ENCODE data around the gene ECT2L. TPM values are rescaled to one million over a fixed set of nuclear protein-coding genes. Genes with fewer than 3 reads are reported as not detected.
A peak's percentile ranks its signal among the peaks of the same experiment; 100 is the strongest.

Gene ECT2L
- total RNA-seq, result 1.6 TPM
- long read RNA-seq, partial matches to known transcripts, result 0 of 8 reads
- long read RNA-seq, other reads (novel, unspliced or antisense), result 8 of 8 reads

- Histone ChIP-seq H3K36me3 (peaks cover 21% of the 10 kb centered on the region), H3K9me3 (replicated peaks) (no peaks in the 10 kb centered on the region), H3K27me3 (ENCODE audit: low read depth) (no peaks in the 10 kb centered on the region), H3K4me3 (peak within 1 kb of the TSS; percentile 65), H3K4me1 (peaks cover 21% of the 10 kb centered on the region), H3K27ac (replicated peaks) (peak within 1 kb of the TSS; percentile 85)
- intact Hi-C loops (cut with micrococcal nuclease), result no loop called here
- no peak for TF ChIP-seq CTCF (IDR thresholded peaks at IDR 0.05; ENCODE audit: borderline replicate concordance)
- peak; percentile 86 for DNase-seq
Measured at GRCh38 chr6:138795809-138796603, at the start of gene ECT2L. Gene ECT2L, plus strand, starts transcription at chr6:138796087. Its CDS starts 17,188 bp downstream, at chr6:138813275.

GRCh38 chr6:138752017-138752416 lies 43.9 kb upstream of the ECT2L start:
- Histone ChIP-seq H3K9me3 (replicated peaks) (no peaks in the 10 kb centered on the region), H3K36me3 (no peaks in the 10 kb centered on the region), H3K27me3 (ENCODE audit: low read depth) (no peaks in the 10 kb centered on the region), H3K27ac (replicated peaks) (no peak overlapping the region), H3K4me3 (no peak overlapping the region), H3K4me1 (peaks cover 2% of the 10 kb centered on the region)
- intact Hi-C loops (cut with micrococcal nuclease), result no loop called here
- TF ChIP-seq CTCF (IDR thresholded peaks at IDR 0.05; ENCODE audit: borderline replicate concordance), result no peak
- DNase-seq, result no peak

GRCh38 chr6:138757136-138757535 lies 38.8 kb upstream of the ECT2L start:
- TF ChIP-seq CTCF (IDR thresholded peaks at IDR 0.05; ENCODE audit: borderline replicate concordance), result no peak
- Histone ChIP-seq H3K9me3 (replicated peaks) (no peaks in the 10 kb centered on the region), H3K36me3 (no peaks in the 10 kb centered on the region), H3K27ac (replicated peaks) (no peak overlapping the region), H3K4me3 (no peak overlapping the region), H3K27me3 (ENCODE audit: low read depth) (no peaks in the 10 kb centered on the region), H3K4me1 (peaks cover 5% of the 10 kb centered on the region)
- intact Hi-C loops (cut with micrococcal nuclease), result no loop called here
- DNase-seq, result no peak

- DNase-seq, result no peak
- no peaks in the 10 kb centered on the region for H3K4me1 ChIP-seq
- no peaks in the 10 kb centered on the region for H3K9me3 ChIP-seq (replicated peaks)
- intact Hi-C loops (cut with micrococcal nuclease), result loop anchor here (5.0 kb wide), 2 partner anchors 69 to 174 kb away; no protein-coding TSS in a partner anchor
- no peaks in the 10 kb centered on the region for H3K36me3 ChIP-seq
- no peaks in the 10 kb centered on the region for H3K27me3 ChIP-seq (ENCODE audit: low read depth)
- no peak overlapping the region for H3K4me3 ChIP-seq
- no peak overlapping the region for H3K27ac ChIP-seq (replicated peaks)
- peak; percentile 79 for TF ChIP-seq CTCF (IDR thresholded peaks at IDR 0.05; ENCODE audit: borderline replicate concordance)
Measured at GRCh38 chr6:138765896-138766655, 29.8 kb upstream of the ECT2L start.

- intact Hi-C loops (cut with micrococcal nuclease), result loop anchor here (5.0 kb wide), 2 partner anchors 72 to 177 kb away; no protein-coding TSS in a partner anchor
Measured at GRCh38 chr6:138769102-138769676, 26.7 kb upstream of the ECT2L start.

More at GRCh38 chr6:138769102-138769676, 26.7 kb upstream of the ECT2L start:
- no peak for DNase-seq
- H3K36me3 ChIP-seq, result no peaks in the 10 kb centered on the region
- no peak overlapping the region for H3K27ac ChIP-seq (replicated peaks)
- no peaks in the 10 kb centered on the region for H3K9me3 ChIP-seq (replicated peaks)
- H3K4me3 ChIP-seq, result no peak overlapping the region
- TF ChIP-seq CTCF (IDR thresholded peaks at IDR 0.05; ENCODE audit: borderline replicate concordance), result no peak
- peaks cover 16% of the 10 kb centered on the region for H3K4me1 ChIP-seq
- H3K27me3 ChIP-seq (ENCODE audit: low read depth), result no peaks in the 10 kb centered on the region
